ENCODE results near the gene LMAN2L.

Gene LMAN2L

DNA sequence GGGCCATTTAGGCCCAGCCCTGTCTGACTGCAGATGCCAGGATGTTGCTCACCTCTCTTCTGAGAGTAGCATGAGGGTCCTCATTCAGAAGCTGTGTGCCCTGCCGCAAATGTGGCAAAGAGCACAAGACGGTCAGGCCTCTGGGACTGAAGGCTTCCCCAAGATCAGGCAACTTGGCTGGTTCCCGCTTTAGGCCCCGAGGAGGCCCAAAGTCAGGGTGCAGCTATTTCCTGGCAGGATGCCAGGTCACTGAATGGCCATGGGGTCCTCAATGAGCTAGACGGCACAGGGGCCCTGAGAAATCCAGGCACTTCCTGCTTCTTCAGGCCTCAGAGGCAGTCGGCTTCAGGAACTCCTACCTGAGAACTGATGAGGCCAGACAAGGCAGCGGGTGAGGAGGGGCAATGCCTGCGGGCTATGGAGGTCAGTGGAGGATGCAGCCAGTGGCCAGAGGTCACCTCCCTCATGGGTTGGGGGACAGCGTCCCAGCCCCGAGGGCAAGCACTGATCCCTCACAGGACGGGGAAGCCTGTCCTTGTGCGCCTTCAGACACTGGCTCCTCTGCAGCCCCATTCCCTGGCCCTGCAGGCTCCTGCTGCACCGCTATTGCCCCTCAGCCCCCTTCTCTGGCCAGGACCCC lies 44.9 kb downstream of the LMAN2L start:
- TF ChIP-seq, protein P1, sequence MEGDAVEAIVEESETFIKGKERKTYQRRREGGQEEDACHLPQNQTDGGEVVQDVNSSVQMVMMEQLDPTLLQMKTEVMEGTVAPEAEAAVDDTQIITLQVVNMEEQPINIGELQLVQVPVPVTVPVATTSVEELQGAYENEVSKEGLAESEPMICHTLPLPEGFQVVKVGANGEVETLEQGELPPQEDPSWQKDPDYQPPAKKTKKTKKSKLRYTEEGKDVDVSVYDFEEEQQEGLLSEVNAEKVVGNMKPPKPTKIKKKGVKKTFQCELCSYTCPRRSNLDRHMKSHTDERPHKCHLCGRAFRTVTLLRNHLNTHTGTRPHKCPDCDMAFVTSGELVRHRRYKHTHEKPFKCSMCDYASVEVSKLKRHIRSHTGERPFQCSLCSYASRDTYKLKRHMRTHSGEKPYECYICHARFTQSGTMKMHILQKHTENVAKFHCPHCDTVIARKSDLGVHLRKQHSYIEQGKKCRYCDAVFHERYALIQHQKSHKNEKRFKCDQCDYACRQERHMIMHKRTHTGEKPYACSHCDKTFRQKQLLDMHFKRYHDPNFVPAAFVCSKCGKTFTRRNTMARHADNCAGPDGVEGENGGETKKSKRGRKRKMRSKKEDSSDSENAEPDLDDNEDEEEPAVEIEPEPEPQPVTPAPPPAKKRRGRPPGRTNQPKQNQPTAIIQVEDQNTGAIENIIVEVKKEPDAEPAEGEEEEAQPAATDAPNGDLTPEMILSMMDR (IDR thresholded peaks at IDR 0.05; ENCODE audit: control insufficient read depth, insufficient read depth, low read depth, low read length, missing control alignments), result no peak
- DNase-seq (ENCODE audit: low read depth), result no peak
- H3K4me3 ChIP-seq (ENCODE audit: control insufficient read depth, low read depth, low read length), result no peak overlapping the region

DNA sequence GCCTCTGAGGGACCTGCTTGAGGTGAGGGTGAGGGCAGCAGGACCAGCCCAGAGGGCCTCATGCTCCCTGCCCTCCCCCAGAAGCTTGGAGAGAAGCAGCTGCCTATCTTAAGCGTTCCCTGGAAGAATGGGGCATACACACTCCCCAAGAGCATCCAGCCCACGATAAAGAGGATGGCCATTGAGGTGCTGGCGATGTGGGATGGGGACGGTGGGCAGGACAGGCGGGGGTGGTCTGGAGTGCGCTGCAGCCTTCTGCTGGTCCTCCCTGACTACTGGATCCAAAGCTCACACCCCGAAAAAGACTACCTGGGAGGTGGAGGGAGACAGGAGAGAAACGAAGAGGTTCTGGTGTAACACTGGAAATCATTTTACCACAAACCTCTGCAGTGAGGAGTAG lies 45.6 kb downstream of the LMAN2L start:
- no peak for DNase-seq (ENCODE audit: low read depth)
- TF ChIP-seq, protein P1 (IDR thresholded peaks at IDR 0.05; ENCODE audit: control insufficient read depth, insufficient read depth, low read depth, low read length, missing control alignments), result no peak
- H3K4me3 ChIP-seq (ENCODE audit: control insufficient read depth, low read depth, low read length), result no peak overlapping the region

DNA sequence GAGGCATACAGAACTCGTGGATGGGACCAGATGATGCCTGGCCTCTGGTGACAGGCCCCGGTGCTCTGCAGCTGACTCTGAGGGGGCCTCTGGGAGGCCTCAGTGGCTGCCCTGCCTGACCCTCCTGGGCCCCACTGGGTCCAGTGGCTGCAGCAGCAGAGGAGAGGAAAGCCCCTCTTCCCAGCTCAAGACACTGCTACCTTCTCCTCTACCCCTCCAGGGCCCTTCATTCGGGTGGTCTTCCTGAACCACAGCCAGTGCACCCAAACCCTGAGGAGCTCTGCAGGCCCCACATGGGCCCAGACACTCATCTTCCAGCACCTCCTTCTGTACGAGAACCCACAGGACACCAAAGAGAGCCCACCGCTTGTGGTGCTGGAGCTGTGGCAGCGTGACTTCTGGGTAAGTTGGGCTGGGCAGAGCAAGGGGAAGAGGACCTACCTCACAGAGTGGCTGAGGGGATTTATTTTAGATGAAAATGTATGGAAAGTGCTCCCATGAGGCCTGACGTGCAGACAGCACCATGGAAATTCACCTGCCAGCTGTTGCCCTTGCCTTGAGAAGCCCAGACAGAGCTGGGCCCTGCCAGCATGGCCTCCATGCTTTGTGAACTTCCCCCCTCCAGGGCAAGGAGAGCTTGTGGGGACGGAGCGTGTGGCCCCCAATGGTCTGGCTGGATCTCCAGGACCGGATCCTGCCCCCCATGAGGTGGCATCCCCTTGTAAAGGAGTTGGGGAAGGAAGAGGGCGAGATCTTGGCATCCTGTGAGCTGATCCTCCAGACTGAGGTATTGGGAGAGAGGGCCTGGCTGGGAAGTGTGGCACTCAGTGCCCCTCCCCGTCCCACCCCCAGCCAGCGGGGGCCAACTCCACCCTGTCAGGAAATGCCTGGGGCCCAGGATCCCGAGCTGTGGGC lies 46.3 kb downstream of the LMAN2L start:
- no peak for DNase-seq (ENCODE audit: low read depth)
- TF ChIP-seq, protein P1 (IDR thresholded peaks at IDR 0.05; ENCODE audit: control insufficient read depth, insufficient read depth, low read depth, low read length, missing control alignments), result no peak
- H3K4me3 ChIP-seq (ENCODE audit: control insufficient read depth, low read depth, low read length), result no peak overlapping the region

DNA sequence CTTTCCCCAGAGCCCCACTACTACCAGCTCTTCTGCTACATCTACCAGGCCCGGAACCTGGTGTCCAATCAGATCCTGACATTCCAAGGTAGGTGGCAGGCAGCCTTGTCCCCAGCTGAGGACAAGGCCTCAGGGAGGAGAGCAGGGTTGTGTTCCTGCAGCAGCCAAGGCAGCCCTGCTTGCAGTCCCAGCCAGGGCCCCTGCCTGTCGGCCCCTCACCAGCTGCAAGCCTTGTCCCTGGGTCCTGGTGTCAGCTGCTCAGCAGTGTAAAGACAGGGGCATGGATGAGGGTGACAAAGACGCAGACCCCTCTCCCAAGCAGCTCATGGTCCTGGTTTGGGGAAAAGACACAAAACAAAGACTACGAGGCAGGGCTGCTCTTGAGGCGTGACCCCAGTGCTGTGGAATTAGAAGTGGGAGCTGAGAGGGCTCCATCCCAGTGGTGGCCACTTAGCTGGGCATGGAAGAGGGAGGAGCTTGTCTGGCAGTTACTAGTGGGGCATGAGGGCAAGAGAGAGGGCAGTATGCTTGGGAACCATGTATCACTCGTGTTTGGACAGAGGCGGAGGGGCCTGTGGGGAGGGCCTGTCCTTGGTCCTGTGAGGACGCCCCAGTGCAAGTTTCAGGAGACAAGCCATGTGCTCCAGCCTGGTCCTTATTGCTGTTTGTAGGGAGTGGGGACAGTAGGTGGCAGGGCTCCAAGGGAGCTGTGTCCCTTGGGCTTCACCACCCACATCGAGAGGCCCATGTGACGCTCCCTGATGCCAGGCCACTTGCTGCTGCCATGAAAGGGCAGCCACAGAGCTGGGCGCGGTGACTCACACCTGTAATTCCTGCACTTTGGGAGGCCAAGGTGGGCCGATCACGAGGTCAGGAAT lies 47.5 kb downstream of the LMAN2L start:
- DNase-seq (ENCODE audit: low read depth), result no peak
- TF ChIP-seq, protein P1 (IDR thresholded peaks at IDR 0.05; ENCODE audit: control insufficient read depth, insufficient read depth, low read depth, low read length, missing control alignments), result no peak
- no peak overlapping the region for H3K4me3 ChIP-seq (ENCODE audit: control insufficient read depth, low read depth, low read length)

DNA sequence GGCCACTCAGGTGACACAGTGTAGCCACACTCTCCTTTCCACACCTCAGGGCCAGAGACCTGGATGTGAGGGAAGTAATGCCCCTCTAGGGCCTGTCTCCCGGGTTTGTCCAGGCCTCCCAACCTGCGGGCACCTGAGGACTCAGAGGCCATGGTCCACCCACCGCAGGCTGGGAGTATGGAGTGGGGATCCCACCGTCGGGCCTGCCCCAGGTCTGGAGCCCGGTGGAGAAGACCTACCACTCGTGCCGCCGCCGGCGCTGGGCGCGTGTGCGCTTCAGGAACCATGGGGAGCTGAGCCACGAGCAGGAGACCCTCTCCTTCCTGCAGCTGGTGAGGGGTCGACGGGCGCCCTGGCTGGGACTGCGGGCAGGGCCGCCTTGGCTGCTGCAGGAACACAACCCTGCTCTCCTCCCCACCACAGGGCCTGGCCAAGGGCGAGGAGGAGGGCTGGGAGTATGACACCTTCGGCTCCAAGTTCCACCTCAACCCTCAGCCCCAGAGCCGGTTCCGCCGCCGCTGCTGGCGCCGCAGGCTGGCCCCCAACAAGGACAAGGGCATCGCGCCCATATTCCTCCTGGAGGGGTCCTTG lies 48.7 kb downstream of the LMAN2L start:
- no peak for DNase-seq (ENCODE audit: low read depth)
- TF ChIP-seq, protein P1 (IDR thresholded peaks at IDR 0.05; ENCODE audit: control insufficient read depth, insufficient read depth, low read depth, low read length, missing control alignments), result no peak
- H3K4me3 ChIP-seq (ENCODE audit: control insufficient read depth, low read depth, low read length), result no peak overlapping the region

Data from AG09309 (cell line).